ENCODE data around the gene FFAR1.

Gene FFAR1

GRCh38 chr19:35315883-35316282, 31.8 kb upstream of the FFAR1 start:
- no peak for DNase-seq

- DNase-seq = no peak
These were observed 31.1 kb upstream of the FFAR1 start for GRCh38 chr19:35316560-35316959.

DNA sequence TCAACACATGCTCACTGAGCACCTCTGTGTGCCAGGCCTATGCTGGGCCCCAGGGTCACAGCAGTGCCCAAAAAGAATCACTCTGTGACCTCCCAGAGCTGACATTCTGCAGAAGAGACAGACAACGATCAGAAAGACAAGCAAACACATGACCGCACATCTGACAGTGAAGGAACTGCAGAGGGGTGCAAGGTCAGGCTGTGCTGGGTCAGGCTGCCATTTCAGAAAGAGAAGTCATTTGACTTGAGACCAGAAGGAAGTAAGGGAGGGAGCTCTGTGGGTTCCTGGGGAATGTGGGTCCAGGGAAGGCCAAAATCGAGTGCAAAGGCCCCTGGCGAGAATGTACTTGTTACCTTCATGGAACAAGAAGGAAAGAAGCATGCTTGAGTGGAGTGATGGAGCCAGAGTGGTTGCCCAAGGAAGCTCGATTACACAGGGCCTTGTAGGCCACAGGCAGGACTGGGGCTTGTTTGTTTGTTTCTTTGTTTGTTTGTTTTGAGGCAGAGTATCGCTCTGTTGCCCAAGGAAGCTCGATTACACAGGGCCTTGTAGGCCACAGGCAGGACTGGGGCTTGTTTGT, 30.1 kb upstream of the FFAR1 start:
- no peak for DNase-seq

DNA sequence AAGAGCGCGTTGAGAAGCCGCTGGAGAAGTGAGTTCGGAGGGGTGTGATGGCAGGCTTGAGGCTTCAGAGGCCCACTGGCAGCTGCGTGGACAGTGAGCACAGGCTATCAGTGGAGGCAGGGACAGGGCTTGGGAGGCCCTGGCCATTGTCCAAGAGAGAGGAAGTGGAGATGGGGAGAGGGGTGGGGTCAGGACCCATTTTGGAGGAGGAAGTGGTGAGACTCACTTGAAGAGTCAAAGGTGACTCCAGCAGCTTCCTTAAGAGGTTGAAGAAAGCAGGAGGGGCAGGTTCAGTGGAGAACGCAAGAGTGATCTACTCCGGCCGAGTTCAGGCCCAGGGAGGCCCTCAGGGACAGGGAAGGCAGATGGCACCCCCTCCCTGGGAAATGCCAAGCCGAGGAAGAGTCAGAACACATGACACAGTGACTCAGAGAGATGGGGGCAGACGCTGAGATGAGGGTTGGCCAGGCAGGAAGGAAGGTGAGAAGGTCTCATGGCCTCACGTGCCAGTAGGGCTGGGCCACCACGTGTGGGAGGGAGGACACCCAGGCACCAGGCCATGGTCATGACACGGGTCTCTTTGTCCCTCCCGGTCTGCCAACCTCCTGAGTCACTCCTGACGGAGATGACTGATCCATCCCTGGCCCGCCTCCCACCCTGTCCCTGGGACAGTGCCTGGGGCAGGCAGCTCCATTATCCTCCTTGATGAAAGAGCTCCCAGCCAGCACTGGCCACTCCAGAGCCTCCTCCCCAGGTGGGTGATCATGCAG, 28.8 kb upstream of the FFAR1 start:
- no peak for DNase-seq

DNA sequence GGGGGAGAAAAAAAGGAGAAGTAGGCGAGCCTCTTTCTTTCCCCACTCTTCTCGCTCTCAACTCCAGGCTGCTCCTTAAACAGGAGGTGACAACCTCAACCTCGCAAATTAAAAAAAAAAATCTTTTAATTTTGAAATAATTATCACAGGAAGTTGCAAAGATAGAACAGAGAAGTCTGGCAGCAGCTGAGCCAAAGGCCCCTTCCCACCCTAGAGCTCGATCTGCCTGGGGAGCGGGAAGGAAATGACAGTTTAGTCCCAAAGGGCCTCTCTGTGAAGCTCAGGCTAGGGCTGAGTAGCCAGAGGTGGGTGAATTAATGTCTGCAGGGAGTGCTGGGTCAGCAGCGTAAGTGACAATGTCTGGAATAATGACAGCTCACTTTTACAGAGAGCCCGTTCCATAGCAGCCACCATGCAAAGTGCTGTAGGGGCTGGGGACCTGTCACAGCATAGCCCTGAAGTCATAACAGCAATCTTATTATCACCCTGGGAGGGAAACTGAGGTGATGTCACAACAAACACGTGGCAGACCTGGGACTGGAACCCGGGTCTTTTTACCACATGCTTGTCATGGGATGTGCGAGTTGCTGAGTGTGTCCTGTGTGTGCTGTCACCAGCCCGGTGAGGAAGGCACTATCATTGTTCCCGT, 27.5 kb upstream of the FFAR1 start:
- peak; percentile 11 for DNase-seq

- DNase-seq = no peak
These were observed 26.4 kb upstream of the FFAR1 start for GRCh38 chr19:35321291-35321690.

DNA sequence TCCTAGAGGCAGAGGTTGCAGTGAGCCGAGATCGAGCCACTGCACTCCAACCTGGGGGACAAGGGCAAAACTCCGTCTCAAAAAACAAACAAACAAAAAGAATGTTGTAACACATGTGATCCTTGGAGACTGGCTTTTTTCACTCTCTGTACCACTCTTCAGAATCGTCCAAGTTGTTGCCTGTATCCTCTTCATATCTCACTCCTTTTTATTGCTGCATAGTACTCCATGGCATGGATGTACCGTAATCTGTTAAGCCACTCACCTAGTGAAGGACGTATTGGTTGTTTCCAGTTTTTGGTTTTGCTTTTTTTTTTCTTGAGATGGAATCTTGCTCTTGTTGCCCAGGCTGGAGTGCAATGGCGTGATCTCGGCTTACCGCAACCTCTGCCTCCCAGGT, 25.7 kb upstream of the FFAR1 start:
- DNase-seq = no peak

GRCh38 chr19:35327642-35328041, 20.1 kb upstream of the FFAR1 start:
- DNase-seq = no peak

GRCh38 chr19:35328851-35329285, 18.8 kb upstream of the FFAR1 start, which contains the start of gene CD22:
Gene CD22 (plus strand): TSS chr19:35329187. CDS start chr19:35332041, 2,854 bp downstream.
- DNase-seq = peak; percentile 67

- no peak for DNase-seq
These were observed 18.4 kb upstream of the FFAR1 start for GRCh38 chr19:35329323-35329722.

DNA sequence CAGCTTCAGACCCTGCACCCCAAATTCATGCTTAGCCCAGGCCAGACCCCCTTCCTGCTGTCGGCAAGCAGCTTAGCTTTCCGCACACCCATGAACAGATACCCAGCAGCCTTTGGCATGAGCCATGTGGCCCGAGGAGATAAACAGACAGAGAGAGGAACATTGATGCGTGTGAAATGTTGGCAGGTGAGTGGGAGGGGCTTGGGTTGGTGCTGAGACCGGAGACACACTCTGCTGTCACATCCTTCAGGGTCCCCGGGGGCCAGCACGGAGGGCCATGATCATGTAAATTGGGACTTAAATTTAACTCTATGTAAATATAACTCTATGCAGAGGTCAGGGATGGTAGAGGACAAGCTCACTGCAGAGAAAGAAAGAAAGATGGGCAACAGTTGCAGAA, 17.2 kb upstream of the FFAR1 start:
- DNase-seq = no peak

DNA sequence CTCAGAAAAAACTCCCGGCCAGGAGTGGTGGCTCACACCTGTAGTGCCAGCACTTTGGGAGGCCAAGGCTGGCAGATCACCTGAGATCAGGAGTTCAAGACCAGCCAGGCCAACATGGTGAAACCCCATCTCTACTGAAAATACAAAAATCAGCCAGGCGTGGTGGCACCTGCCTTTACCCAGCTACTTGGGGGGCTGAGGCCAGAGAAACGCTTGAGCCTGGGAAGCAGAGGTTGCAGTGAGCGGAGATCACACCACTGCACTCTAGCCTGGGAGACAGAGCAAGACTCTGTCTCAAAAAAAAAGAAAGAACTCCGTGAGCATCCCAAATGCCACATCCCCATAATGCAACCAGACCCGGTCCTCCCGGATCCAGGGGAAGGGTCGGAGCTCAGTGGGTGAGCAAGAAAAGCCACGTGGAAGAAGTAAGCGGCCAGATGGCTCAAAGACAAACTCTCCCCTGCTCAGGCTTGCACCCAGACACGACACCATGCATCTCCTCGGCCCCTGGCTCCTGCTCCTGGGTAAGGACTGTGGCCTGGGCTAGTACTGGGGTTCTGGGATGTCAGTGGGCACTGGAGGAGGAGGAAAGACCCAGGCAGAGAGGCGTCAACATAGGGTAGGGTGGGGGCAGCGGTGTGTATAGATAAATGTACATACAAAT, 16.0 kb upstream of the FFAR1 start:
- DNase-seq = no peak

DNA sequence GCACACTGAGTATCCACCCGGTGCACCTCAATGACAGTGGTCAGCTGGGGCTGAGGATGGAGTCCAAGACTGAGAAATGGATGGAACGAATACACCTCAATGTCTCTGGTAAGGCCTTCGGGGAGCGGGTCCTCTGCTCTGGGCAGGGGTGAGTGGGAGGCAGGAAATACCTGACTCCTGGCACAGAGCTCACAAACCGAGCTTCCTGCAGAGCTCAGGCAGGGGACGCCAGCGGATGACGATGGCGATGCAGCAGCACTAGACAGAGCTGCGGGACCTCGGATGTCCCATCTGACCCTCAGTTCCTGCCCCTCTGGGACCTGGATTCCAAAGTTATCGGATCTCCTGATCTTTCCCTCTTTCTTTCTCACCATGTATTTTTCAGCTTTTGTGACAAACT, 14.9 kb upstream of the FFAR1 start:
- no peak for DNase-seq

DNA sequence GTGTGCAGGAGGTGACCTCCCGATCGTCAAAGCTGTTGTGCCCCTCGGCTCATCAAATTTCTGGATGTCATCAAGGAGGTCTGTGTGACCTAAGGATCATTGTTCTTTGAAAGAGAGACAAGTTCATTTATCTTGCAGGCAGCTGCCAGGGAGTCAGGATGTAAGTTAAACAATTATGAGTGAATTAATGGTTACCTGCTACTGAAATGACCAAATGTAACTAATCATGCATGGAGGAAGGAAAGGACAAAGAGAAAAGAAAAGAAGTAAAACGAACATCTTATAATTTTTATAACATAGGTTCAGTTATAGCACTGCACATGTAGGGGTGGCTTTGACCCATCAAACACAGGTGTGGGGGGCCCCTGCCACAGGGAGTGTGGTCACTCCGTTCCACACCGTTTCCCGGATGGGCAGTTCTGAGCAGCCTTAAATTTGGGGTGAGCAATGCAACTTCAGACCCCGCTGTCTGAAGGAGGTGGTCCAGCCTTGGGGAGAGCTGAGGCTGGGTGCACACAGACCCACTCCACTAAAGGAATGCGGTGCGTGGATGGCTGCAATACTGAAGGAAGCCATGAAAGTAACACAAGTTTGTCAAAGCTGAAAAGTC, 13.5 kb upstream of the FFAR1 start:
- DNase-seq = no peak

DNA sequence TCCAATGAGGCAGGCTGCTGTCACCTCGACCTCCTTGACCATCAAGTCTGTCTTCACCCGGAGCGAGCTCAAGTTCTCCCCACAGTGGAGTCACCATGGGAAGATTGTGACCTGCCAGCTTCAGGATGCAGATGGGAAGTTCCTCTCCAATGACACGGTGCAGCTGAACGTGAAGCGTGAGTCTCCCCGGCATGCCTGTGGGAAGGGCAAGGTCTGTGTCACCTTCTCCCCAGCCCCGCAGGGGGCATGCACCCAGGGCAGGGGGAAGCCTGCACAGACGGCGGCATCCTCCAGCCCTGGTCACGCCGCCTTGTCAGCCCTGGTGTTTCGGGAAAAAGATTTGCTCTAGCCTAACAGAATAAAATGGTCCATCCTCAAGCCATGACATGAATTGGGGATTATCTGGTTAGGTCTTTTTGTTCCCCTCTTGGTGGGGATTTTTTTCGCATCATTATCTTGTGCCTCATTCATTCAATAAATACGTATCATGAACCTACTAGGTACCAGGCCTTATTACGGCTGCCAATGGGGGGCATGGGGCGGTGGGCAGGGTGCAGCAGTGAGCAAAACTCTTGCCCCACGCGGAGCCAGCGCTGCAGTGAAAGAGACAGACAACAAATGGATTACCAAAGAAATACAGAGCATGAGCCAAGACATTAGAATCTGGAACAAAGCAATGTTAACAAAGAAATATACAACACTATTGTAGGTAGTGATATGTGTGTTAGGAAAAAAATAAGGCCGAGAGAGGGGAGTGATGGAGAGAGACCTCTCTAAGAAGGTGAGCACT, 11.3 kb upstream of the FFAR1 start:
- no peak for DNase-seq

DNA sequence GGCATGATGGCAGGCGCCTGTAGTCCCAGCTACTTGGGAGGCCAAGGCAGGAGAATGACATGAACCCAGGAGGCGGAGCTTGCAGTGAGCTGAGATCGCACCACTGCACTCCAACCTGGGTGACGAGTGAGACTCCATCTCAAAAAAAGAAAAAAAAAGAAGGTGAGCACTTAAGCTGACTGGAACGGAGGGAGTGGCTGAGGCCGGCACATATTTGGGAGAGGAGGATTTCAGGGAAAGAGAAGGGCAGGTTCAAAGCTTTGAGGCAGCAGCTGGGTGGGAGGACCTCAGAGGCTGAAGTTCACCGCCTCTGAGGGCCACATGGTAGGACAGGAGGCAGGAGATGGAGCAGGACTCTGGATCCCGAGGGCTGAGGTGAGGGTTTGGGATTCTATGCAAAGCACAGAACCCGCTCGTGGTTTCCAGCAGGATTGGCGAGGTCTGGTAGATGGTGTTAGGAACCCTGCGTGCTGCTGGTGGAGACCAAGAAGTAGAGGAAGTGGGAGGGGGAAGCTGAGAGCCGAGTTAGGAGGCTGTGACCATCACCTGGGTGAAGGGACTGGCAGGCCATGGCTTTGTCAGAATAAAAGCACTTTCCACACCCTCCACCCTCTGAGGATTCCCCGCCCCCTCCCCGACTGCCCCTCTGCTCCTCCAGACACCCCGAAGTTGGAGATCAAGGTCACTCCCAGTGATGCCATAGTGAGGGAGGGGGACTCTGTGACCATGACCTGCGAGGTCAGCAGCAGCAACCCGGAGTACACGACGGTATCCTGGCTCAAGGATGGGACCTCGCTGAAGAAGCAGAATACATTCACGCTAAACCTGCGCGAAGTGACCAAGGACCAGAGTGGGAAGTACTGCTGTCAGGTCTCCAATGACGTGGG, 10.4 kb upstream of the FFAR1 start:
- DNase-seq = no peak

GRCh38 chr19:35337984-35338296, 9.8 kb upstream of the FFAR1 start:
- DNase-seq = no peak

DNA sequence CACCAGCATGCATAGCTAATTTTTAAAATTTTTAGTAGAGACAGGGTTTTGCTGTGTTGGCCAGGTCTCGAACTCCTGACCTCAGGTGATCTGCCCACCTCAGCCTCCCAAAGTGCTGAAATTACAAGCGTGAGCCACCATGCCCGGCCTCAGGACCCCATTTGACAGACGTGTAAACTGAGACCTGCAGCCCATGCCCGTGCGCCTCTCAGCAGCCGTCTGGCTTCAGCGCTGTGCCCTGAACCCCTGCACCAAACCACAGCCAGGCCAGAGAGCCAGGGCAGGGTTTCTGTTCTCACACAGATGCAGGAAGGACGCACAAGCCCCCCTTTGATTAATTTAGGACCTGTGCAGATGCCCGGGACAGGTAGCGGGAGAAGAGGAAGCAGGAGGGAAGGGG, 7.3 kb upstream of the FFAR1 start:
- no peak for DNase-seq

GRCh38 chr19:35341006-35341405, 6.7 kb upstream of the FFAR1 start:
- no peak for DNase-seq

- DNase-seq = no peak
These were observed 6.0 kb upstream of the FFAR1 start for GRCh38 chr19:35341565-35342225.

GRCh38 chr19:35342430-35342829, 5.3 kb upstream of the FFAR1 start:
- DNase-seq = no peak

Data from GDM1 (cell line).